ENCODE results near the gene CPM.

DNA sequence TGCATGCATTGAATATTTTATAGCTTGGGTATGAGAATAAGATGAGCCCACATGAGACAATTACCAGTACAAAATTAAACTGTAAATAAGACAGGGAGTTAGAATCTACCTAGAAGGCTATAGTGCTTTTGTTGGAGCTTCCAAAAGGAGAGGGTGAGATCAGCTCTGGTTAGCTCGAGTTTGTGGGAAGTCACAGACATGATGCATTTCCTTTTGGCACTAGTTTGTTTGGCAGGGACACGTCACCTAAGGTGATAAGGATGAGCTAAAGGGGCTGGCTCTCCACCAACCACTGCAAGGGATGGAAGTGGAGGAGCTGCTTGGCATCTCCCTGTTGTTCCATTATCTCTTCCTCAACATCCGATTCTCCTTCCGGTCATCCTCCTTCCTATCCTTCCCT, 48.5 kb upstream of the CPM start:
- no peak for TF ChIP-seq EZH2 (IDR thresholded peaks at IDR 0.05; ENCODE audit: low read length, unreplicated experiment)
- no peak for TF ChIP-seq EZH2phosphoT487 (IDR thresholded peaks at IDR 0.05; ENCODE audit: borderline replicate concordance, low read length)
